ENCODE measurements around the gene COL20A1.
A peak's percentile ranks its signal among the peaks of the same experiment; 100 is the strongest.

COL20A1 gene

GRCh38 chr20:63261060-63261794 is 31.8 kb upstream of the COL20A1 start:
- DNase-seq, result no peak

- no peak for DNase-seq
Observed at GRCh38 chr20:63261795-63262528, 31.0 kb upstream of the COL20A1 start.

- DNase-seq, result no peak
Observed at GRCh38 chr20:63262836-63263235, 30.1 kb upstream of the COL20A1 start.

GRCh38 chr20:63264000-63264399 is 29.0 kb upstream of the COL20A1 start:
- no peak for DNase-seq

GRCh38 chr20:63264519-63264918 is 28.5 kb upstream of the COL20A1 start:
- DNase-seq, result no peak

GRCh38 chr20:63265891-63266515 is 27.0 kb upstream of the COL20A1 start:
- DNase-seq, result no peak

- DNase-seq, result no peak
Observed at GRCh38 chr20:63267691-63268090, 25.3 kb upstream of the COL20A1 start.

GRCh38 chr20:63268256-63268655 is 24.7 kb upstream of the COL20A1 start:
- DNase-seq, result no peak

GRCh38 chr20:63268671-63269439 is 24.1 kb upstream of the COL20A1 start:
- DNase-seq, result no peak

- no peak for DNase-seq
Observed at GRCh38 chr20:63269724-63270123, 23.3 kb upstream of the COL20A1 start.

GRCh38 chr20:63270606-63271325 is 22.2 kb upstream of the COL20A1 start:
- DNase-seq, result no peak

- DNase-seq, result peak; percentile 63 to 77
Observed at GRCh38 chr20:63272105-63273058, 20.6 kb upstream of the COL20A1 start, which contains the start of gene ARFGAP1. TSS of gene ARFGAP1 (plus strand) at chr20:63272813. CDS start at chr20:63275581, 2,768 bp downstream.

GRCh38 chr20:63273059-63273579 is 19.9 kb upstream of the COL20A1 start:
- no peak for DNase-seq

GRCh38 chr20:63273635-63274380 is 19.2 kb upstream of the COL20A1 start:
- DNase-seq, result no peak

- DNase-seq, result no peak
Observed at GRCh38 chr20:63274381-63275228, 18.4 kb upstream of the COL20A1 start.

- no peak for DNase-seq
Observed at GRCh38 chr20:63275825-63276224, 17.2 kb upstream of the COL20A1 start.

- DNase-seq, result no peak
Observed at GRCh38 chr20:63276956-63277355, 16.0 kb upstream of the COL20A1 start.

GRCh38 chr20:63277466-63278272 is 15.3 kb upstream of the COL20A1 start:
- DNase-seq, result no peak
